RWPE2 (cell line): ENCODE results near the gene GJE1.
"Not testable (repeated sequence)": the region's sequence is repeated elsewhere in the genome, so short reads cannot be mapped to it uniquely, and the experiment has no call there.

Source experiments
- ATAC-seq: fragments of 200-7000 bp; cut with Tn5 transposase; 3 replicates; pipeline ENCODE4 v1.9.1; 2021; ENCODE audit warnings: low read depth
- DNase-seq: peaks from one replicate; pipeline ENCODE4 v3.0.0-alpha.2; 2020; ENCODE audit warnings: low spot score
- H3K27ac ChIP-seq: fragments of 450-650 bp; 2 replicates; pipeline ENCODE4 v1.5.1; 2017; ENCODE audit warnings: mild to moderate bottlenecking; ENCODE audit not compliant: poor library complexity, severe bottlenecking
- H3K27me3 ChIP-seq: fragments of 250-450 bp; sonication (Bioruptor Pico); 2 replicates; pipeline ENCODE4 v1.5.1; 2021; ENCODE audit warnings: mild to moderate bottlenecking, moderate library complexity; ENCODE audit not compliant: insufficient read depth, poor library complexity, severe bottlenecking
- H3K36me3 ChIP-seq: fragments of 250-450 bp; sonication (Bioruptor Pico); 2 replicates; pipeline ENCODE4 v1.5.1; 2020; ENCODE audit warnings: low read depth, mild to moderate bottlenecking, moderate library complexity
- H3K4me1 ChIP-seq: fragments of 250-450 bp; sonication (Bioruptor Pico); 2 replicates; pipeline ENCODE4 v1.5.1; 2021; ENCODE audit warnings: mild to moderate bottlenecking, moderate library complexity; ENCODE audit not compliant: insufficient read depth, poor library complexity, severe bottlenecking
- H3K4me3 ChIP-seq: fragments of 250-450 bp; sonication (Bioruptor Pico); 2 replicates; pipeline ENCODE4 v1.5.1; 2021; ENCODE audit warnings: mild to moderate bottlenecking, moderate library complexity; ENCODE audit not compliant: severe bottlenecking
- H3K9me3 ChIP-seq: fragments of 250-450 bp; sonication (Bioruptor Pico); 2 replicates; pipeline ENCODE4 v1.5.1; 2021; ENCODE audit warnings: mild to moderate bottlenecking, moderate library complexity; ENCODE audit not compliant: severe bottlenecking
- TF ChIP-seq, protein P1 (sequence below): fragments of 450-650 bp; IDR thresholded peaks from one replicate; pipeline ENCODE4 v1.5.1; 2017; ENCODE audit warnings: mild to moderate bottlenecking, moderate library complexity; ENCODE audit not compliant: poor library complexity, severe bottlenecking

Gene GJE1

GRCh38 chr6:142130814-142131213 is 1.9 kb upstream of the GJE1 start:
- Histone ChIP-seq H3K27ac (no peak overlapping the region), H3K27me3 (peaks cover 4% of the 10 kb centered on the region), H3K4me1 (no peaks in the 10 kb centered on the region), H3K9me3 (no peaks in the 10 kb centered on the region), H3K36me3 (no peaks in the 10 kb centered on the region), H3K4me3 (no peak overlapping the region)
- ATAC-seq (no peak), DNase-seq (no peak)
- TF ChIP-seq, protein P1, sequence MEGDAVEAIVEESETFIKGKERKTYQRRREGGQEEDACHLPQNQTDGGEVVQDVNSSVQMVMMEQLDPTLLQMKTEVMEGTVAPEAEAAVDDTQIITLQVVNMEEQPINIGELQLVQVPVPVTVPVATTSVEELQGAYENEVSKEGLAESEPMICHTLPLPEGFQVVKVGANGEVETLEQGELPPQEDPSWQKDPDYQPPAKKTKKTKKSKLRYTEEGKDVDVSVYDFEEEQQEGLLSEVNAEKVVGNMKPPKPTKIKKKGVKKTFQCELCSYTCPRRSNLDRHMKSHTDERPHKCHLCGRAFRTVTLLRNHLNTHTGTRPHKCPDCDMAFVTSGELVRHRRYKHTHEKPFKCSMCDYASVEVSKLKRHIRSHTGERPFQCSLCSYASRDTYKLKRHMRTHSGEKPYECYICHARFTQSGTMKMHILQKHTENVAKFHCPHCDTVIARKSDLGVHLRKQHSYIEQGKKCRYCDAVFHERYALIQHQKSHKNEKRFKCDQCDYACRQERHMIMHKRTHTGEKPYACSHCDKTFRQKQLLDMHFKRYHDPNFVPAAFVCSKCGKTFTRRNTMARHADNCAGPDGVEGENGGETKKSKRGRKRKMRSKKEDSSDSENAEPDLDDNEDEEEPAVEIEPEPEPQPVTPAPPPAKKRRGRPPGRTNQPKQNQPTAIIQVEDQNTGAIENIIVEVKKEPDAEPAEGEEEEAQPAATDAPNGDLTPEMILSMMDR: no peak

GRCh38 chr6:142138876-142139275 is 6.2 kb downstream of the GJE1 start:
- no peaks in the 10 kb centered on the region for H3K36me3 ChIP-seq
- DNase-seq: no peak
- TF ChIP-seq, protein P1: no peak
- no peak overlapping the region for H3K27ac ChIP-seq
- ATAC-seq: no peak
- H3K27me3 ChIP-seq: no peaks in the 10 kb centered on the region
- H3K4me1 ChIP-seq: no peaks in the 10 kb centered on the region
- no peak overlapping the region for H3K4me3 ChIP-seq
- no peaks in the 10 kb centered on the region for H3K9me3 ChIP-seq

DNA sequence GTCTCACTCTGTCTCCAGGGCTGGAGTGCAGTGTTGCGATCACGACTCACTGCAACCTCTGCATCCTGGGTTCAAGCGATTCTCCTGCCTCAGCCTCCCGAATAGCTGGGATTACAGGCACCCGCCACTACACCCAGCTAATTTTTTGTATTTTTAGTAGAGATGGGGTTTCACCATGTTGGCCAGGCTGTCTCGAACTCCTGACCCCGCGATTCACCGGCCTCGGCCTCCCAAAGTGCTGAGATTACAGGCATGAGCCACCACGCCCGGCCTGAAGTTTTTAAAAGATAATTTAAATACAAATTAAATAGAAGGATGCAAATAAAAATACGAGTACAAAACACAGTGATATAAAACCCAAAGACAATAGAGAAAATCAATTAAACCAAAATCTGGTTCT is 8.8 kb downstream of the GJE1 start:
- not testable (repeated sequence) for H3K27me3 ChIP-seq, H3K4me1 ChIP-seq, DNase-seq, H3K27ac ChIP-seq, H3K4me3 ChIP-seq, H3K36me3 ChIP-seq, ATAC-seq, H3K9me3 ChIP-seq

- peak; percentile 99 for ATAC-seq
- H3K27ac ChIP-seq: no peak within 1 kb of the TSS
Measured at GRCh38 chr6:142146828-142147662, 14.3 kb downstream of the GJE1 start, which contains the start of the genes NMBR and VTA1. Gene NMBR, minus strand, starts transcription at chr6:142147122. Its CDS starts 58,464 bp downstream, at chr6:142088658. Gene VTA1, plus strand, starts transcription at chr6:142147263. Its CDS starts 25 bp downstream, at chr6:142147288.

DNA sequence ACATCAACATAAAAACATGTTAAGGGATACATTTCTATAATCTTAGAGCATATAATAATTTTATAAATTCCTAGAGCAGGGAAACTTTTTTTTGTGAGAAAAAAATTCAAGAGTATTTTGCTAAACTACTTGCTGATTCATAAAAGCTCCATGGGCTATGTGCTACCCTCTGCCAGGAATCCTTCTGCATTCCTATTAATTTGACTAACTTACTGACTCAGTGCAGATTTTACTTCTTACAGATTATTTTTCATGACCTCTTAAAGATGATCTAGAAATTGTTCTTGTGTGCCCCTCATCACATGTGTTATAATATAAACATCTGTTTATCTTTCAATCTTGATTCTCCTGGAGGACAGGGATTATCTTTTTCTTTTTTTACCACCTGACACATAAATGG is 20.0 kb downstream of the GJE1 start:
- H3K4me1 ChIP-seq: peaks cover 23% of the 10 kb centered on the region
- TF ChIP-seq, protein P1: no peak
- peak; percentile 81 for ATAC-seq
- peak overlapping the region; percentile 15 for H3K27ac ChIP-seq
- peaks cover 16% of the 10 kb centered on the region for H3K36me3 ChIP-seq
- DNase-seq: no peak
- no peaks in the 10 kb centered on the region for H3K27me3 ChIP-seq
- no peak overlapping the region for H3K4me3 ChIP-seq
- H3K9me3 ChIP-seq: no peaks in the 10 kb centered on the region

More at GRCh38 chr6:142146828-142147662, 14.3 kb downstream of the GJE1 start, which contains the start of the genes NMBR and VTA1:
- DNase-seq: peak; percentile 98
- Histone ChIP-seq H3K9me3 (no peaks in the 10 kb centered on the region), H3K4me3 (peak within 1 kb of the TSS; percentile 64), H3K27me3 (no peaks in the 10 kb centered on the region), H3K36me3 (peaks cover 13% of the 10 kb centered on the region), H3K4me1 (peaks cover 21% of the 10 kb centered on the region)
- TF ChIP-seq, protein P1: peak; percentile 98
